Myocyte (in vitro differentiated cells): ENCODE data around the gene ATXN2. TPM values are rescaled to one million over a fixed set of nuclear protein-coding genes. Genes with fewer than 3 reads are reported as not detected.

Experiments
- DNase-seq: peaks from one replicate; pipeline ENCODE4 v3.0.0-alpha.2; 2012; ENCODE audit warnings: low read depth
- total RNA-seq: library from RNA; depleted of rRNA; stranded (reverse); fragments of >200 nt; gene quantifications from 2 replicates; pipeline ENCODE4 v1.2.3, GENCODE V29; 2014

ATXN2 gene
- total RNA-seq, 1 donor from 2014 or later, result 18.3 TPM

- no peak for DNase-seq
Observed at GRCh38 chr12:111424189-111424792, 174.8 kb downstream of the ATXN2 start.

GRCh38 chr12:111420494-111420893 is 178.6 kb downstream of the ATXN2 start:
- DNase-seq, result no peak

GRCh38 chr12:111419784-111420183 is 179.3 kb downstream of the ATXN2 start:
- no peak for DNase-seq

GRCh38 chr12:111418594-111418880 is 180.6 kb downstream of the ATXN2 start:
- DNase-seq, result no peak

GRCh38 chr12:111417784-111418593 is 181.1 kb downstream of the ATXN2 start:
- DNase-seq, result no peak

GRCh38 chr12:111417290-111417689 is 181.8 kb downstream of the ATXN2 start:
- no peak for DNase-seq

- no peak for DNase-seq
Observed at GRCh38 chr12:111414711-111415252, 184.3 kb downstream of the ATXN2 start.

GRCh38 chr12:111413442-111414086 is 185.6 kb downstream of the ATXN2 start:
- peak; percentile 92 for DNase-seq

- DNase-seq, result no peak
Observed at GRCh38 chr12:111412830-111413441, 186.2 kb downstream of the ATXN2 start.

GRCh38 chr12:111412007-111412829 is 186.9 kb downstream of the ATXN2 start:
- DNase-seq, result peak; percentile 74

GRCh38 chr12:111411185-111411764 is 187.8 kb downstream of the ATXN2 start:
- peak; percentile 56 for DNase-seq

- DNase-seq, result peak; percentile 91
Observed at GRCh38 chr12:111410431-111411184, 188.5 kb downstream of the ATXN2 start.

GRCh38 chr12:111409780-111410430 is 189.2 kb downstream of the ATXN2 start:
- peak; percentile 89 for DNase-seq

- DNase-seq, result no peak
Observed at GRCh38 chr12:111409403-111409779, 189.7 kb downstream of the ATXN2 start.

- no peak for DNase-seq
Observed at GRCh38 chr12:111408686-111409402, 190.3 kb downstream of the ATXN2 start.

- DNase-seq, result no peak
Observed at GRCh38 chr12:111408116-111408440, 191.0 kb downstream of the ATXN2 start.

- DNase-seq, result no peak
Observed at GRCh38 chr12:111407377-111408115, 191.6 kb downstream of the ATXN2 start.
